Measurements from ENCODE around the gene SLC25A38.

Gene SLC25A38

DNA sequence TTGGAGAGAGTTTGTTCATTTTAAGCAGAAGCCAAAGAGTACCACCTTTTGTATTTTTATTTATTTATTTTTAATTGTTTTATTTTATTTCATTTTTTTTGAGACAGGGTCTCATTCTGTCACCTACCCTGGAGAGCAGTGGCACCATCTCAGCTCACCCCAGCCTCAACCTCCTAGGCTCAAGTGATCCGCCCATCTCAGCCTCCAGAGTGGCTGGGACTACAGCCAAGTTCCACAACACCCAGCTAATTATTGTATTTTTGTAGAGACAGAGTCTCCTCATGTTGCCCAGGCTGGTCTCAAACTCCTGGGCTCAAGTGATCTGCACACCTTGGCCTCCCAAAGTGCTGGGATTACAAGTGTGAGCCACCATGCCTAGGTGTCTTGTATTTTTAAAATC is 44.1 kb upstream of the SLC25A38 start:
- Histone ChIP-seq H3K9ac (ENCODE audit: low read length) (no peak overlapping the region), H3K9me3 (ENCODE audit: insufficient read depth, low read length) (no peaks in the 10 kb centered on the region), H3K27ac (ENCODE audit: low read length) (no peak overlapping the region), H3K4me2 (ENCODE audit: low read length) (no peak overlapping the region), H3K79me2 (ENCODE audit: low read length) (no peaks in the 10 kb centered on the region), H3K4me1 (ENCODE audit: low read length) (no peaks in the 10 kb centered on the region), H3K4me3 (ENCODE audit: low read length) (no peak overlapping the region), H3K27me3 (ENCODE audit: low read depth, low read length) (peaks cover 4% of the 10 kb centered on the region; the same call in 1 of the 2 replicates), H3K36me3 (replicated peaks; ENCODE audit: low read depth, low read length) (no peaks in the 10 kb centered on the region), H2AFZ (ENCODE audit: low read depth, low read length) (no peak overlapping the region), H4K20me1 (ENCODE audit: insufficient read depth, low read length) (no peaks in the 10 kb centered on the region)
- TF ChIP-seq EZH2phosphoT487 (IDR thresholded peaks at IDR 0.05; ENCODE audit: low read depth) = no peak
- TF ChIP-seq, protein P1, sequence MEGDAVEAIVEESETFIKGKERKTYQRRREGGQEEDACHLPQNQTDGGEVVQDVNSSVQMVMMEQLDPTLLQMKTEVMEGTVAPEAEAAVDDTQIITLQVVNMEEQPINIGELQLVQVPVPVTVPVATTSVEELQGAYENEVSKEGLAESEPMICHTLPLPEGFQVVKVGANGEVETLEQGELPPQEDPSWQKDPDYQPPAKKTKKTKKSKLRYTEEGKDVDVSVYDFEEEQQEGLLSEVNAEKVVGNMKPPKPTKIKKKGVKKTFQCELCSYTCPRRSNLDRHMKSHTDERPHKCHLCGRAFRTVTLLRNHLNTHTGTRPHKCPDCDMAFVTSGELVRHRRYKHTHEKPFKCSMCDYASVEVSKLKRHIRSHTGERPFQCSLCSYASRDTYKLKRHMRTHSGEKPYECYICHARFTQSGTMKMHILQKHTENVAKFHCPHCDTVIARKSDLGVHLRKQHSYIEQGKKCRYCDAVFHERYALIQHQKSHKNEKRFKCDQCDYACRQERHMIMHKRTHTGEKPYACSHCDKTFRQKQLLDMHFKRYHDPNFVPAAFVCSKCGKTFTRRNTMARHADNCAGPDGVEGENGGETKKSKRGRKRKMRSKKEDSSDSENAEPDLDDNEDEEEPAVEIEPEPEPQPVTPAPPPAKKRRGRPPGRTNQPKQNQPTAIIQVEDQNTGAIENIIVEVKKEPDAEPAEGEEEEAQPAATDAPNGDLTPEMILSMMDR (IDR thresholded peaks at IDR 0.05; ENCODE audit: low read depth, low read length) = no peak

DNA sequence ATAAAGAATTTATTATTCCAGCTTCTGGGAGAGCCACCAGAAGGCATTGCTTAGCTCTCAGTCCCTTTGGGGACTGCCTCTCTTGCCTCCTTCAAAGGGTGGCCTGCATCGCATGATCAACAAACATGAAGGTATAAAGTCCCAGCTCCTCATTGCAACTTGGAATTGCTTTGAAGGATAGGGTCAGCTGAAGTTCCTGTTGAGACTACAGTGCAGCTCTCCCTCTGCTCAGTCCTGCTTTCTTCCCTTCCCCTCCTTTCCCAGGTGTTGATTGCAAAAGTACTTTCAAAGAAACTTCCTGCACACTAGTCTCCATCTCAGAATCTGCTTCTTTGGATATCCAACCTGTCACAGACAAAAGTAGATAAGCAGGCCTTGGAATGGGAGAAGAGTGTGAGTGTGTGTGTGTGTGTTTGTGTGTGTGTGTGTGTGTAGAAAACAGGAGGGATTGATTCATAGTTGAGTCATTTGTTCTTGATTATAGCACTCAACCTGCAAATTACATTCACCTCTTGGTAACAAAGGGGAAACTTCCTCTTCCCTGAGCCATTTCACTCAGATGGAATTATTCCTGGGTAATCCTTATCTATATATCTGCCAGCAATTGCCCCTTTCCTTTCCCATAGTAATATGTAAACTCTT is 40.0 kb upstream of the SLC25A38 start:
- Histone ChIP-seq H3K9ac (ENCODE audit: low read length) (no peak overlapping the region), H3K27me3 (ENCODE audit: low read depth, low read length) (peaks cover 4% of the 10 kb centered on the region; the same call in 1 of the 2 replicates), H3K4me1 (ENCODE audit: low read length) (peaks cover 16% of the 10 kb centered on the region), H3K9me3 (ENCODE audit: insufficient read depth, low read length) (no peaks in the 10 kb centered on the region), H3K4me2 (ENCODE audit: low read length) (no peak overlapping the region), H3K36me3 (replicated peaks; ENCODE audit: low read depth, low read length) (no peaks in the 10 kb centered on the region), H2AFZ (ENCODE audit: low read depth, low read length) (no peak overlapping the region), H3K4me3 (ENCODE audit: low read length) (no peak overlapping the region), H3K27ac (ENCODE audit: low read length) (no peak overlapping the region), H3K79me2 (ENCODE audit: low read length) (no peaks in the 10 kb centered on the region), H4K20me1 (ENCODE audit: insufficient read depth, low read length) (no peaks in the 10 kb centered on the region)
- TF ChIP-seq, protein P1 (IDR thresholded peaks at IDR 0.05; ENCODE audit: low read depth, low read length) = no peak
- TF ChIP-seq EZH2phosphoT487 (IDR thresholded peaks at IDR 0.05; ENCODE audit: low read depth) = no peak

DNA sequence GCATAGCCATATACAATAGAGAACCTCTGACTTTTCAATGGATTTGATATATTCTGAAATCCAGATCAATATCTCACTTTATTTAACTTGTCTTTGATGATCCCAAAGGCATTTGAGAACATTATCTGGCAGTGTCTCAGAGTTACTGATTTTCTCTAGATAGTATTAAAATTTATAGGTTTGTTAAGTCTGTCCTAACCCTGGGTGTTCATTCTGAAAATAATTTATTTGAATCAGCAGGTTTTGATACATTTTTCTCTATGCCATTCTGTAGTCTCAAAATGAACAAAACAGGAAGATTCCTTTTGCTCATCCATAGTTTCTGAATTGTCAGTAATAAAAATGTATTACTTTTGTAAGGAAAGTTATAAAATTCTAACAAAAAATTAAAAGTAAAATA is 39.4 kb upstream of the SLC25A38 start:
- peaks cover 16% of the 10 kb centered on the region for H3K4me1 ChIP-seq (ENCODE audit: low read length)
- H3K36me3 ChIP-seq (replicated peaks; ENCODE audit: low read depth, low read length) = no peaks in the 10 kb centered on the region
- H3K27me3 ChIP-seq (ENCODE audit: low read depth, low read length) = peaks cover 4% of the 10 kb centered on the region; the same call in 1 of the 2 replicates
- no peak overlapping the region for H3K4me3 ChIP-seq (ENCODE audit: low read length)
- TF ChIP-seq, protein P1 (IDR thresholded peaks at IDR 0.05; ENCODE audit: low read depth, low read length) = no peak
- TF ChIP-seq EZH2phosphoT487 (IDR thresholded peaks at IDR 0.05; ENCODE audit: low read depth) = no peak
- H3K9ac ChIP-seq (ENCODE audit: low read length) = no peak overlapping the region
- no peaks in the 10 kb centered on the region for H4K20me1 ChIP-seq (ENCODE audit: insufficient read depth, low read length)
- H3K79me2 ChIP-seq (ENCODE audit: low read length) = no peaks in the 10 kb centered on the region
- no peak overlapping the region for H3K27ac ChIP-seq (ENCODE audit: low read length)
- no peak overlapping the region for H2AFZ ChIP-seq (ENCODE audit: low read depth, low read length)
- H3K9me3 ChIP-seq (ENCODE audit: insufficient read depth, low read length) = no peaks in the 10 kb centered on the region
- no peak overlapping the region for H3K4me2 ChIP-seq (ENCODE audit: low read length)

DNA sequence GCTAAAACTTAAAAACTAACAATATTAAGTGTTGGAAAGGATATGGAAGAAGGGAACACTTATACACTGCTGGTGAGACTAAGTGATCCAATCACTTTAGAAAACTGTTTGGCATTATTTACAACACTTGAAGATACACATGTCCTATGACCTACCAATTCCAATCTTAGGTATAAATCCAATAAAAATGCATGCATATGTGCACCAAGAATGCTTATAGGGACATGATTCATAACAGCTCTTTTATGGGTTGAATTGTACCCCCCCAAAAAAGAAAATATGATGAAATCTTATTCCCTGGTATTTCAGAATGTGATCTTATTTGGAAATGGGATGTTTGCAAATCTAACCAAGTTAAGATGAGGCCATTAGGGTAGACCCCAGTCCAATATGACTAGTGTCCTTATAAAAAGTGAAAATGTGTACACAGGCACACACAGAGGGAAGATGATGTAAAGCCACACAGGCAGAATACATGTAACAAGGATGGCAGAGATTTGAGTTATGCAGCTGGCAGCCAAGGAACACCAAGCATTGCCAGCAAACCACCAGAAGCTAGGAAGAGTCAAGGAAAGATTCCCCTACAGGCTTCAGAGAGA is 38.3 kb upstream of the SLC25A38 start:
- peaks cover 4% of the 10 kb centered on the region; the same call in 1 of the 2 replicates for H3K27me3 ChIP-seq (ENCODE audit: low read depth, low read length)
- H3K79me2 ChIP-seq (ENCODE audit: low read length) = no peaks in the 10 kb centered on the region
- no peaks in the 10 kb centered on the region for H3K36me3 ChIP-seq (replicated peaks; ENCODE audit: low read depth, low read length)
- peaks cover 16% of the 10 kb centered on the region for H3K4me1 ChIP-seq (ENCODE audit: low read length)
- no peak overlapping the region for H3K4me3 ChIP-seq (ENCODE audit: low read length)
- H2AFZ ChIP-seq (ENCODE audit: low read depth, low read length) = no peak overlapping the region
- TF ChIP-seq, protein P1 (IDR thresholded peaks at IDR 0.05; ENCODE audit: low read depth, low read length) = no peak
- no peak for TF ChIP-seq EZH2phosphoT487 (IDR thresholded peaks at IDR 0.05; ENCODE audit: low read depth)
- no peak overlapping the region for H3K4me2 ChIP-seq (ENCODE audit: low read length)
- H3K9ac ChIP-seq (ENCODE audit: low read length) = no peak overlapping the region
- no peaks in the 10 kb centered on the region for H4K20me1 ChIP-seq (ENCODE audit: insufficient read depth, low read length)
- no peak overlapping the region for H3K27ac ChIP-seq (ENCODE audit: low read length)
- H3K9me3 ChIP-seq (ENCODE audit: insufficient read depth, low read length) = no peaks in the 10 kb centered on the region

Data from OCI-LY3 (cell line).